ENCODE data around the gene HSPBP1. TPM values are rescaled to one million over a fixed set of nuclear protein-coding genes. Genes with fewer than 3 reads are reported as not detected.

Gene HSPBP1
- total RNA-seq, 1 experiment from 2014 or later: 63.0 TPM

GRCh38 chr19:55226273-55226672, 53.6 kb downstream of the HSPBP1 start:
- RAD21 ChIA-PET (ENCODE audit: low non-redundant PET in 1 of 2, low total read pairs in 2 of 2, uncharacterized antibody in 2 of 2, unreplicated experiment in 2 of 2): no interaction called here
- intact Hi-C loops (cut with micrococcal nuclease): no loop called here
- DNase-seq (ENCODE audit: low read depth, low spot score): no peak
- no peak overlapping the region for H3K9ac ChIP-seq (ENCODE audit: low read length)
- H3K9me3 ChIP-seq (ENCODE audit: control insufficient read depth in 1 of 2, insufficient read depth in 1 of 2, low read depth in 1 of 2, low read length in 2 of 2): no peaks in the 10 kb centered on the region
- ATAC-seq: no peak
- H3K36me3 ChIP-seq (ENCODE audit: control insufficient read depth in 1 of 2, insufficient read depth in 2 of 2, low read length in 2 of 2): 0 out of 4 replicates have a peak, but pooled peaks cover 0 to 6% of the 10 kb centered on the region in 2 experiments
- H3K79me2 ChIP-seq (ENCODE audit: insufficient read depth, low read length): no peaks in the 10 kb centered on the region
- no peak overlapping the region for H3K4me2 ChIP-seq (ENCODE audit: low read length)
- TF ChIP-seq ZNF274 (IDR thresholded peaks at IDR 0.05; ENCODE audit: low read depth, low read length) (no peak), MAX (IDR thresholded peaks at IDR 0.05) (no peak), FOSL1 (IDR thresholded peaks at IDR 0.05; ENCODE audit: low read depth) (no peak), JUND (IDR thresholded peaks at IDR 0.05) (no peak), CTCF (IDR thresholded peaks at IDR 0.05 in 2 of 3, conservative IDR thresholded peaks at IDR 0.05 in 1 of 3; ENCODE audit: borderline replicate concordance in 1 of 3, insufficient read depth in 1 of 3, low read depth in 2 of 3, low read length in 2 of 3) (no peak), ELF1 (IDR thresholded peaks at IDR 0.05; ENCODE audit: borderline replicate concordance, low read depth) (no peak), RAD21 (IDR thresholded peaks at IDR 0.05; ENCODE audit: low read depth) (no peak), ZBTB33 (IDR thresholded peaks at IDR 0.05; ENCODE audit: extremely low read depth, insufficient replicate concordance, low read length) (no peak), YY1 (IDR thresholded peaks at IDR 0.05; ENCODE audit: extremely low read depth, insufficient replicate concordance, low read depth, low read length) (no peak), SRF (IDR thresholded peaks at IDR 0.05; ENCODE audit: low read depth) (no peak), EZH2phosphoT487 (IDR thresholded peaks at IDR 0.05; ENCODE audit: borderline replicate concordance) (no peak)
- H3K4me1 ChIP-seq (ENCODE audit: control insufficient read depth in 1 of 2, insufficient read depth in 2 of 2, low read length in 2 of 2): no peaks in the 10 kb centered on the region
- H3K4me3 ChIP-seq (replicated peaks in 1 of 2; ENCODE audit: low read depth in 1 of 2, low read length in 2 of 2): no peak overlapping the region
- no peaks in the 10 kb centered on the region for H4K20me1 ChIP-seq (ENCODE audit: insufficient read depth)
- H3K27me3 ChIP-seq (ENCODE audit: insufficient read depth, low read length): no peaks in the 10 kb centered on the region
- CTCF ChIA-PET: no interaction called here
- no peak overlapping the region for H2AFZ ChIP-seq (ENCODE audit: low read depth, low read length, poor library complexity, severe bottlenecking)
- POLR2A ChIA-PET: no interaction called here
- no peak overlapping the region for H3K27ac ChIP-seq (ENCODE audit: low read depth, low read length)
- no TSS peak for BruUV-seq (replicated peaks)
- no peaks in the 10 kb centered on the region for H3K9me2 ChIP-seq (ENCODE audit: insufficient read depth)
